ENCODE data around the gene ATP1A2.

GRCh38 chr1:160087118-160087662, 28.4 kb upstream of the ATP1A2 start:
- TF ChIP-seq CTCF (IDR thresholded peaks at IDR 0.05) (no peak), EZH2 (IDR thresholded peaks at IDR 0.05; ENCODE audit: borderline replicate concordance, insufficient read depth, low read depth, low read length, poor library complexity, severe bottlenecking) (no peak)
